ENCODE measurements around the gene KCNH2. TPM values are rescaled to one million over a fixed set of nuclear protein-coding genes. Genes with fewer than 3 reads are reported as not detected.
"Not testable (repeated sequence)": the region's sequence is repeated elsewhere in the genome, so short reads cannot be mapped to it uniquely, and the experiment has no call there.

Gene KCNH2, protein sequence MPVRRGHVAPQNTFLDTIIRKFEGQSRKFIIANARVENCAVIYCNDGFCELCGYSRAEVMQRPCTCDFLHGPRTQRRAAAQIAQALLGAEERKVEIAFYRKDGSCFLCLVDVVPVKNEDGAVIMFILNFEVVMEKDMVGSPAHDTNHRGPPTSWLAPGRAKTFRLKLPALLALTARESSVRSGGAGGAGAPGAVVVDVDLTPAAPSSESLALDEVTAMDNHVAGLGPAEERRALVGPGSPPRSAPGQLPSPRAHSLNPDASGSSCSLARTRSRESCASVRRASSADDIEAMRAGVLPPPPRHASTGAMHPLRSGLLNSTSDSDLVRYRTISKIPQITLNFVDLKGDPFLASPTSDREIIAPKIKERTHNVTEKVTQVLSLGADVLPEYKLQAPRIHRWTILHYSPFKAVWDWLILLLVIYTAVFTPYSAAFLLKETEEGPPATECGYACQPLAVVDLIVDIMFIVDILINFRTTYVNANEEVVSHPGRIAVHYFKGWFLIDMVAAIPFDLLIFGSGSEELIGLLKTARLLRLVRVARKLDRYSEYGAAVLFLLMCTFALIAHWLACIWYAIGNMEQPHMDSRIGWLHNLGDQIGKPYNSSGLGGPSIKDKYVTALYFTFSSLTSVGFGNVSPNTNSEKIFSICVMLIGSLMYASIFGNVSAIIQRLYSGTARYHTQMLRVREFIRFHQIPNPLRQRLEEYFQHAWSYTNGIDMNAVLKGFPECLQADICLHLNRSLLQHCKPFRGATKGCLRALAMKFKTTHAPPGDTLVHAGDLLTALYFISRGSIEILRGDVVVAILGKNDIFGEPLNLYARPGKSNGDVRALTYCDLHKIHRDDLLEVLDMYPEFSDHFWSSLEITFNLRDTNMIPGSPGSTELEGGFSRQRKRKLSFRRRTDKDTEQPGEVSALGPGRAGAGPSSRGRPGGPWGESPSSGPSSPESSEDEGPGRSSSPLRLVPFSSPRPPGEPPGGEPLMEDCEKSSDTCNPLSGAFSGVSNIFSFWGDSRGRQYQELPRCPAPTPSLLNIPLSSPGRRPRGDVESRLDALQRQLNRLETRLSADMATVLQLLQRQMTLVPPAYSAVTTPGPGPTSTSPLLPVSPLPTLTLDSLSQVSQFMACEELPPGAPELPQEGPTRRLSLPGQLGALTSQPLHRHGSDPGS
- total RNA-seq (10 to 100 TPM in 1 of 9 donors, 1 to 10 TPM in 8; 1.1 to 10.7 (median 4.7) TPM), polyA plus RNA-seq (10 to 100 TPM in 1 of 3 donors, 1 to 10 TPM in 2; 4.5 to 18.7 (median 6.8) TPM)
- long read RNA-seq, donor 1: 0 reads
- long read RNA-seq, donor 2, full-length matches to known transcripts: 2 of 2 reads
- long read RNA-seq, donor 2, partial matches to known transcripts: 0 of 2 reads
- long read RNA-seq, donor 2, other reads (novel, unspliced or antisense): 0 of 2 reads
- long read RNA-seq, donor 3: 0 reads
- long read RNA-seq, donor 4: 0 reads
- long read RNA-seq, donor 5, partial matches to known transcripts: 1 of 4 reads
- long read RNA-seq, donor 5, other reads (novel, unspliced or antisense): 0 of 4 reads
- long read RNA-seq, donor 6, partial matches to known transcripts: 2 of 5 reads
- long read RNA-seq, donor 6, other reads (novel, unspliced or antisense): 2 of 5 reads
- long read RNA-seq, donor 7, partial matches to known transcripts: 0 of 1 reads
- long read RNA-seq, donor 7, other reads (novel, unspliced or antisense): 0 of 1 reads
- long read RNA-seq, donor 8: 0 reads
- long read RNA-seq, donor 9: 0 reads
- long read RNA-seq, donor 10: 0 reads

DNA sequence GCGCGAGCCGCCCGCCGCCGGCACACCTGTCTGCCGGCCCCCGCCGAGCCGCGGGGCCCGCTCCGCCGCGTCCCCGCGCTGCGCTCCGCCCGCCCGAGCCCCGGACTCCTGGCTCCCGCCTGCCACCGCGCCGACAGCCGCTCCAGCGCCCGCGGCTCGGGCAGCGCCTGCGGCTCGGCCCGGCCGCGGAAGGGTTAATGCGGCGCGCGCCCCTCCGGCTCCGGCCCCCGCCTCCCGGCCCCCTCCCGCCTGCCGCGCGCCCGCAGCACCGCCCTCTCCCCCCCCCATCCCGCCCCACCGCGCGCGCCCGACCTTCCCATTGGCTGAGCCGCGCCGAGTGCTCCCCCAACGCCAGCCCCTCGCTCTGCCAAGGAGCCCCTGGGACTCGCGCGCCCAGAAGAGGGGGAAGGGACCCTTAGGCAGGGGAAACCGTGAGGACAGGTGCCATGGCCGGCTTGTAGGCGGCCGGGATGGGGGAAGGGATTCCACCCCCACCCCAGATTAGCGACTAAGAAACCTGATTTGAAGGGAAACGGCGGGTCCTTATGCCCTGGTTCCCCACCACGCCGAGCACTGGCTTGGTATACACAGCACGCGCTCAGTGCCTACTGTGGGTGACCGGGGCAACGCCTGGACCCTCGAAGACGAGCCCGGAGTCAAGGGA is at the start of gene KCNH2:
Gene KCNH2, minus strand, starts transcription at position 196 of the 664 bp plus-strand sequence. CDS start 408 bp downstream, outside the sequence.
- no peak for DNase-seq
- TF ChIP-seq POLR2A (IDR thresholded peaks at IDR 0.05): no peak
- TF ChIP-seq, protein P1, sequence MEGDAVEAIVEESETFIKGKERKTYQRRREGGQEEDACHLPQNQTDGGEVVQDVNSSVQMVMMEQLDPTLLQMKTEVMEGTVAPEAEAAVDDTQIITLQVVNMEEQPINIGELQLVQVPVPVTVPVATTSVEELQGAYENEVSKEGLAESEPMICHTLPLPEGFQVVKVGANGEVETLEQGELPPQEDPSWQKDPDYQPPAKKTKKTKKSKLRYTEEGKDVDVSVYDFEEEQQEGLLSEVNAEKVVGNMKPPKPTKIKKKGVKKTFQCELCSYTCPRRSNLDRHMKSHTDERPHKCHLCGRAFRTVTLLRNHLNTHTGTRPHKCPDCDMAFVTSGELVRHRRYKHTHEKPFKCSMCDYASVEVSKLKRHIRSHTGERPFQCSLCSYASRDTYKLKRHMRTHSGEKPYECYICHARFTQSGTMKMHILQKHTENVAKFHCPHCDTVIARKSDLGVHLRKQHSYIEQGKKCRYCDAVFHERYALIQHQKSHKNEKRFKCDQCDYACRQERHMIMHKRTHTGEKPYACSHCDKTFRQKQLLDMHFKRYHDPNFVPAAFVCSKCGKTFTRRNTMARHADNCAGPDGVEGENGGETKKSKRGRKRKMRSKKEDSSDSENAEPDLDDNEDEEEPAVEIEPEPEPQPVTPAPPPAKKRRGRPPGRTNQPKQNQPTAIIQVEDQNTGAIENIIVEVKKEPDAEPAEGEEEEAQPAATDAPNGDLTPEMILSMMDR (IDR thresholded peaks at IDR 0.05): no peak
- H3K4me3 ChIP-seq: peak within 1 kb of the TSS in 1 of 4 donors; percentile 38
- intact Hi-C loops (cut with DNase I): no loop called here
- H3K36me3 ChIP-seq (replicated peaks in 1 of 2): no peaks in the 10 kb centered on the region
- H3K9me3 ChIP-seq (replicated peaks in 1 of 3): no peaks in the 10 kb centered on the region
- H3K27ac ChIP-seq: peak within 1 kb of the TSS in 1 of 5 donors; percentile 66
- H3K27me3 ChIP-seq: peaks cover 30% of the 10 kb centered on the region
- H3K4me1 ChIP-seq (replicated peaks in 1 of 2): peaks cover 0 to 18% of the 10 kb centered on the region in 2 donors
- 0 to 1% (median 0%) methylated on average over 9 to 80 of the region's 81 CpGs; no CpG with 5 or more reads in 1 of the 4 donors for WGBS, 4 donors

DNA sequence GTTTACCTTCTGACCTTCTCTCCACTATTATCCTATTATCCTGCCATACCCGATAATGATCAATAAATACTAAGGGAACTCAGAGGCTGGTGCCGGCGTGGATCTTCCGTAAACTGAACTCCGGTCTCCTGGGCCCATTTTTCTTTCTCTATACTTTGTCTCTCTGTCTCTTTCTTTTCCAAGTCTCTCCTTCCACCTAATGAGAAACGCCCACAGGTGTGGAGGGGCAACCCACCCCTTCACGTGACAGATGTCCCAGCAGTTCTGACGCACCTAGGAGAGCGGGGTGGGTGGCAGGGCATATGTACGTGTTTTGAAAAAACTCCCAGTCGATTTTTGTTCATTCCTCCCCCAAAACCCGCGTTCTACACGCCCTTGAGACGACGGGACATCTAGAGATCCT is 49.6 kb upstream of the KCNH2 start:
- H3K27me3 ChIP-seq: not testable (repeated sequence)

DNA sequence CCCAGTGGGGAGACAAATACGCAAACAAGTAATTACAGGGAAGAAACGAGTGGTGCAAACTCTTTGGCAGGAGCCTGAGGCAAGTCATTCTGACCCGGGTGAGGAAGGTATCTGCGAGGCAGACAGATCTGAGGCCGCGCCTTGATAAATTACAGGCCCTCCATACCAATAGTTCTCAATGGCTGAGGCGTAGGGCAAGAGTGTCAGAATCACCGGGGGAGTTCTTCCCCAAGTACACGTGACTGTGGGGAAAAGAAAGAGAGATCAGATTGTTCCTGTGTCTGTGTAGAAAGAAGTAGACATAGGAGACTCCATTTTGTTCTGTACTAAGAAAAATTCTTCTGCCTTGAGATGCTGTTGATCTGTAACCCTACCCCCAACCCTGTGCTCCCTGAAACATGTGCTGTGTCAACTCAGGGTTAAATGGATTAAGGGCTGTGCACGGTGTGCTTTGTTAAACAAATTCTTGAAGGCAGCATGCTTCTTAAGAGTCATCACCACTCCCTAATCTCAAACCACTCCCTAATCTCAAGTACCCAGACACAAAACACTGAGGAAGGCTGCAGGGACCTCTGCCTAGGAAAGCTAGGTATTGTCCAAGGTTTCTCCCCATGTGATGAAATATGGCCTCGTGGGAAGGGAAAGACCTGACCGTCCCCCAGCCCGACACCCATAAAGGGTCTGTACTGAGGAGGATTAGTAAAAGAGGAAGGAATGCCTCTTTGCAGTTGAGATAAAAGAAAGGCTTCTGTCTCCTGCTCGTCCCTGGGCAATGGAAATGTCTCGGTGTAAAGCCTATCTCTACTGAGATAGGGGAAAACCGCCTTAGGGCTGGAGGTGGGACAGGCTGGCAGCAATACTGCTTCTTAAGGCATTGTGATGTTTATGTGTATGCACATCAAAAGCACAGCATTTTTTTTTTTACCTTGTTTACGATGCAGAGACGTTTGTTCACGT is 48.9 kb upstream of the KCNH2 start:
- Histone ChIP-seq H3K4me1 (replicated peaks in 1 of 2) (peaks cover 6 to 16% of the 10 kb centered on the region in 2 donors), H3K27ac (peak overlapping the region in 1 of 5 donors; percentile 81)
- WGBS, 4 donors: 47 to 52% (median 50%) methylated on average over 19 of the region's 19 CpGs
- intact Hi-C loops (cut with DNase I); H3K4me3 ChIP-seq; DNase-seq; H3K27me3 ChIP-seq; H3K36me3 ChIP-seq (replicated peaks in 1 of 2); H3K9me3 ChIP-seq (replicated peaks in 1 of 3): not testable (repeated sequence)

More for the DNA sequence above, 49.6 kb upstream of the KCNH2 start:
- H3K9me3 ChIP-seq (replicated peaks in 1 of 3); DNase-seq; H3K36me3 ChIP-seq (replicated peaks in 1 of 2); intact Hi-C loops (cut with DNase I): not testable (repeated sequence)
- Histone ChIP-seq H3K27ac (peak overlapping the region in 2 of 5 donors; percentile 67 to 81), H3K4me3 (peak overlapping the region in 1 of 4 donors; percentile 69), H3K4me1 (replicated peaks in 1 of 2) (peaks cover 6 to 16% of the 10 kb centered on the region in 2 donors)
- WGBS, 4 donors: 8 to 11% (median 9%) methylated on average over 16 of the region's 16 CpGs

All from adrenal gland (tissue), 19 donors.